GF-D8 (cell line): ENCODE results near the gene ADGRL1.
"Not testable (repeated sequence)": the region's sequence is repeated elsewhere in the genome, so short reads cannot be mapped to it uniquely, and the experiment has no call there.

Experiments
- DNase-seq: peaks from one replicate; lab custom pipeline; 2025; lab: John Stamatoyannopoulos, UW

Gene ADGRL1

DNA sequence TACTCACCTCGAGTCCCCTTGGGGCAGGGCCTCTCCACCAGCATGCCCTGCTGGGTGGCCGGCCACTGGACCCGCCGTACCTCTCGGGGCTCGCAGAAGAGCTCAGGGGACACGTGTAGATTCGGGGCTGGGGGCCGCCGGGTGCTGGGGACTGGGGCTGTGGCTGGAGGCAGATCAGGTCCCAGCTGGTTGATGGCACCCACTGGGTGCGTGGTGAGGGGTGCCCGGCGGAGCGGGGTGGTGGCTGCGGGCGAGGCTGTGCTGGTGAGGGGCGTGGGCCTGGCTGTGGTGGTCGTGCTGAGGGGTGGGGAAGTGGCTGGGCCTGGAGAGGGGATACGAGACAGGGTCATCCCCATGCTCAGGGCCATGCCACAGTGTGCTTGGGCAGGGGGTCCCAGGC, 44.7 kb downstream of the ADGRL1 start:
- DNase-seq = no peak

DNA sequence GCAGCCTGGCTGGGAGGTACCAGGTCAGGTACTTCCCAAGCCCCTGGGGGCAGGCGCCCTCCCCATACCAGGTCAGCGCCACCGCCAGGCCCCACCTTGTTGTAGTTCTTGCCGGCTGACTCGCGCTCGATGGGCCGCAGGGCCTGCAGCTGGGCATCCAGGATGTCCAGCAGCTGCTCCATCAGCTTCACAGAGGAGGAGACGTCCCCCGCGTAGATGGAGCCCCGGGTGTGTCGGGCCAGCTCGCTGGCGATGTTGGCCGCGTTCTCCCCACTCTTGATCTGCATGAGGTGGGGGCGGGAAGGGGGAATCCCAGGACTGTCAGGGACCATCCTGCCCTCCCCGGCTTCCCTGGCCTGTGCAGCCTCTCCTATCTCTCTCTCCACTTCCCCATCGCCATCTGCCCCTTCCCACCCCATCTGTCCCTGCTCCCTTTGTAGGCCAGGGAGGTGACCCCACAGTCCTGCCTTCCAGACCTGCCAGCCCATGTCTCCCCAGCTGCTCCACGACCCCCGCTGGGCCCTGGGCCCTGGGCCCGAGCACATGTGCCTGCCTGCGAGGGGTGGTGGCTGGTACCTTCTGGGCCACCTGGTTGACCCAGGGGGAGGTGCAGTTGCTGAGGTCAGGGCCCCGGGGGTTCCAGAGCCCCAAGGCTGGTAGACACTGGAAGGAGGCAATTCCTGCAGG, 45.8 kb downstream of the ADGRL1 start:
- DNase-seq = no peak

DNA sequence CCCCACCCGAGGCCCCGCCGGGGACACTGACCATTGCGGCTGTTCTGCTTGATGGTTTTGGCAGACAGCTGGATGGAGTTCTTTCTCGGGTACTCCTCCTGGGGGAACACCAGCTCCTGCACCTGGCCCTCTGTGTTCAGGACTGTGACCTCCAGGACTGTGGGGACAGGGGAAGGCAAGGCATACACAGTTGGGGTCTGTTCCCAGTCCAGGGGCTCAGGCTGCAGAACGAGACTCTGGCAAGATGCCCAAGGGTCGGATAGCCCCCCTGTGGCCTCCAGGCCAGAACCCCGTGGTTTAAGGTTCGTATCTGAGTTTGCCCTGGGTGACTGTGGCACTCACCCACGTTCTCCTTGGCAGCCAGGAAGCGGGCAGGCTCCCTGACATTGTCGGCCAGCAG, 46.9 kb downstream of the ADGRL1 start:
- no peak for DNase-seq

DNA sequence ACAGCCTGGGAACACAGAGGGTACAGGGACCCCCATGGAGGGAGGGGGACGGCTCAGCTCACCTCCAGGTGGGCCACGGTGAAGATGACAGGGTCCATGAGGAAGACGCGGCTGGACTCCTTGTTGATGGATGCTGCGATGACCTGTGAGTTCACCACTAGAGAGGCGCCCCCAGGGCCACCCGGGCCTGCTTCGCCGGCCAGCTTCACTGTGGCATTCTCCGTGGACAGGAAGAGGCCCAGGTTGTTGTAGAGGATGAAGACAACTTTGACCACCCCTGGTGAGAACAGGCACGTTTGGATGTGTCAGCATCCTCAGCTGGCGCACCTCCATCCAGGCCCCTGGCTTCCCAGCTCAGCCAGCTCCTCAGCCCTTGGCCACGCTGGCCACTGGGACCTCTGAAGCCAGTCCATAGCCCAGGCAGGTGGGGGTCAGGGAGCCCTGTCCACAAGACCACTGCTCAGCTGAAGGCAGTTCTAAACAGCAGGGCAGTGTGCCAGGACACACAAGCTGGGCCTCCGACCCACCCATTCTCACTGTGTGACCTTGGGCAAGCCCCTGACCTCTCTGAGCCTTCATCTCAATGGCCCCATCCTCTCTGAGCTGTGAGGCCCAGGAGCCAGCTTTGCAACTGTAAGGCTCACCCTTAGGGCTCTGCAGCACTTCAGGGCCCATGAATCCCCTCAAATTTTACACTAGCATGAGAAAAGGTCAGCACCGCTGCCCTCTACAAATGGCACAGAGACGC, 47.5 kb downstream of the ADGRL1 start:
- no peak for DNase-seq

DNA sequence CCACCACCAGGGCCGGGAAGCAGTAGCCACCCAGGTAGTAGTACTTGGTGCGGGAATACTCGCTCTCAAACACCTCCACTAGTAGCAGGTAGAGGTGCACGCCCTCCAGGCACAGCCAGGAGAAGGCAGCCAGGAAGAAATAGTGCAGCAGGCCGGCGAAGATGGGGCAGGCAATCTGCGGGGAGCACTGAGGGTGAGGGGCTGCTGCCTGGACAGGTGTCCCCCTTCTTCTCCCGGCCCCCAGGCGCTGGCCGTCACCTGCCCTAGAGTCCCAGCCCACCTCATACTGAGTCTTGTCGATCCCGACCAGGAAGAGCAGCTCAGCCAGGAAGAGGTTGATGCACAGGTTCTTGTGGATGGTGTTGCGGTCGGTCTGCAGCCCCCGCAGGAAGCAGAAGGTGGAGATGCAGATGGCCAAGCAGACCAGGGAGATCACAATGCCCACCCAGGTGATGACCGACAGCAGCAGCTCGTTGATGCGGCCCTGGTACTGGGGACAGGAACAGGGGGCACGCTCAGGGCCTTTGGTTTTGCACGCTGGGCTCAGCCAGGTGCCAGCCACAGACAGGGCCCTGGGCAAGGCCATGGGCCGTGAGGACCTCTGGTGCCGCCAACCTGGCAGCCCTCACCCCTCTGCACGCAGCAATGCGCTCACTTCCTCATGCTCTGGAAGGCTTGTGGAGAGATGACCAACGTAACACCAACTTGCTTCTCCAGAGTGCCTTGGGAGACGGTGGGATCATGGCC, 48.8 kb downstream of the ADGRL1 start:
- no peak for DNase-seq

DNA sequence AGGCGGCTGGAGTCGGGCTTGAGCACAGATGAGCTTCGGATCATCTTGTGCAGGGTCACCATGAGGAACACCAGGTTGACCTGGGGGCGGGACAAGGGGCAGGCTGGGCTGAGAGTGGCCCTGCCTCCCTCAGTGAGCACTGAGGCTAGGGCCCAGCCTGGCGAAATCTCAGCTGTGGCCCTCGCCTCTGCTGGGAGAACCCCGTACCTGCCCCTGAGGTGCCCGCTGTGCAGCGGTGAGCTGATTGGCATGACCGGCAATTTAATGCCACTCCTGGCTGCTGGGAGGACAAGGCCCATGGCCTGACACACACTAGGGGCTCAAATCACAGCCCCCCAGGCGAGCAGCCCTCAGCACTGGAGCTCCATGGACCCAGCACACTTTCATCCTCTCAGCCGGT, 49.8 kb downstream of the ADGRL1 start:
- no peak for DNase-seq

DNA sequence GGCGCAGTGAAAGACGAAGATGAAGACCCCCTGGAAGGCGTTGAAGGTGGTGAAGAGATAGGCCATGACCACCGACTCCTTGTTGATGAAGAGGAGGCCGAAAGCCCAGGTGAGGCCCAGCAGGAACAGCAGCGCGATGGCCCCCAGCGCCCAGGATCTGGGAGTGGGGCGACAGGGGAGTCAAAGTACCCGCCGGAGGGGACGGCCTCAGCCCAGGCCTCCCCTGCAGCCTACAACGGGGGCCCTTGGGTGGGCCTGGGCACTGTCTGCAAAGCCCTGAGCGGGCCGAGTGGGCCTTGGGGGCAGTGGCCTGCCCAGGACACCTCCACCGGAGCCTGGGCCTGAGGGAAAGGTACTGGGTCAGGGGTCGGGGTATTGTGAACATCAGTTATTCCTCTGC, 50.6 kb downstream of the ADGRL1 start:
- no peak for DNase-seq

DNA sequence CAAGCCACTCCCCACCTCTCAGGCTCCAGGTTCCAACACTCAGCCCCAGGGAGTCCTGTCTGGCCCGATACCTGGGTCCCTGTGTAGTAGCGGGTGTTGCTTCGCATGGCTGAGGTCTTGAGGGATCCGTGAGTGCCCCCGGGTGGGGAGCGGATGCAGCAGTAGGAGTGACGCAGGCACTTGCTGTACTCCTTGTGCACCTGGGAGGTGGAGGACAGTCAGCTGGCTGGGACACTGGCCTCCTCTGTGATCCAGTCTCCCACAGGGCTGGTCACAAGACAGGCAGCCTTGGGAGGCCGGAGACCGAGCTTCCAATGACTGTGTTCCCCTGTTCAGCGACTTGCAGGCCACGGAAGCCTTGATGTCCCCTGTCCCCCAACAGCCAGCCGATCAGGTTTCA, 53.3 kb downstream of the ADGRL1 start:
- DNase-seq = no peak

DNA sequence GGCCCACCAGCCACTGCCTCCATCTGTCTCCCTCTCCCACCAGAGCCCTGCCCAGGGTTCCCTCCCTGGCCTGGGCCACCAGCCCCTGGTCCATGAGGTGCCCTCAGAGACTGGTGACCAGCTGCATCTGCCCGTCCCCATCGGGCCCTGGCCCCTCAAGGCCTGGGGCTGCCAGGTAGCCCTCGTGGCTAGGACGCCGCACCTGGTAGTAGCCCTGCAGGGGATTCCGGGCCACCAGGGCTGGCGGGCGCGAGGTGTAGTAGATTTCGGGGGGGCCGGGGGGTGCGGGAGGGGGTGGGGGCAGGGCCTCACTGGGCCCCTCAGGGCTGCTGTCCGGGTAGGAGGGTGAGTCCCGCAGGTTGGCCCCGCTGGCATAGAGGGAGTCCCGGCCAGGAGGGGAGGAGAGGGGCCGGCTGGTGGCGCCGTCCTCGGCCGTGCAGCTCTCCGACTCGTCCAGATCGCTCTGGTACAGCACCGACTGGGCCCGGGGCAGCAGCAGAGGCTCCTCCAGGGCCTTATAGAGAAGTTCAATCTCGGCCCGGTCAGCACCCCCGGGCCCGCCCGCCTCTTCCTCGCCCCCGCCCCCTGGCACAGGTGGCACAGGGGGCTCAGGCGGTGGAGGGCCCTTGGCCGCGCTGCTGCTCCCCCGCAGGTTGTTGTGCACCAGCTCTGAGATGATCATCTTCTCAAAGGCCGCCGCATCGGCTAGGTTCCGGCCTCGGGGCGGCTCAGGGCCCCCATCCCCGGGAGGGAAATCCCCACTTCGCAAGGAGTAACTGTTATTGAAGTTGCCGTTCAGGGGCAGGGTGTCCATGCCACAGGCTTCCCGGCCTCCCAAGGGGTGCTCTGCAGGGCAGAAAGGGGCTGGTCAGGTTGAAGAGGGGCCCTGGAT, 55.0 kb downstream of the ADGRL1 start:
- no peak for DNase-seq

DNA sequence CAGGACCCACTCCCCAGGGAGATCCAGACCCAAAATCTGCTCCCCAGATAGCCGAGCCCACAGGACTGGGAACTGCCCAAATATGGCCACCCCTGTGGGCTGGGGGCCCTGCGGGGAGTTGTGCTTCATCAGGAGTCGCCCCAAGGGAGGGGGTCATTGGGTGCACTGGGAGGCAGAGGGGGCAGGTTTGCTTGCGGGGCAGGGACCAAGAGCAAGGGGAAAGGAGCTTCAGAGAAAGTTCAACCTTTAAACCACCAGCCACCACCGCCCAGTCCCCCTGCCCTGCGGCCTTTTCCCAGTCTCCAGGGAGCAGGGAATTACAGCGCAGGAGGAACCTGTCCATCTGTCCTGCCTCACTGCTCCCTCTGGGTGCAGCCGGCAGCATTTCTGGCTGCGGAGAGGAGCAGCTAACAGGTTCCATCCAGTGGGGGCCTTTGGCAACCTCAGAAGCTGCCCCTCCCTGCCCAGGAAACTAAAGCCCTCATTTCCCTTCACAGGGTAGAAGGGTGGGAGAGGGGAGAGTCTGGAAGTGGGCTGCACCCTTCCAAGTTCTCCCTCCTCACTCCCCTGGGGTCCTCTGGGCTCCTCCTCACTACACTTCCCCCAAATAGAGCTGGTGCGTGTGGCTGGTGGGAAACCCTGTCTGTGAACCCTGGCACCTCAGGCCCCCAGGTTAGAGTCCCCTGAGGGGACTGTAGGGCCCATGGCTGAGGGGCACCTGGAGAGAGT, 55.8 kb downstream of the ADGRL1 start:
- DNase-seq = no peak

DNA sequence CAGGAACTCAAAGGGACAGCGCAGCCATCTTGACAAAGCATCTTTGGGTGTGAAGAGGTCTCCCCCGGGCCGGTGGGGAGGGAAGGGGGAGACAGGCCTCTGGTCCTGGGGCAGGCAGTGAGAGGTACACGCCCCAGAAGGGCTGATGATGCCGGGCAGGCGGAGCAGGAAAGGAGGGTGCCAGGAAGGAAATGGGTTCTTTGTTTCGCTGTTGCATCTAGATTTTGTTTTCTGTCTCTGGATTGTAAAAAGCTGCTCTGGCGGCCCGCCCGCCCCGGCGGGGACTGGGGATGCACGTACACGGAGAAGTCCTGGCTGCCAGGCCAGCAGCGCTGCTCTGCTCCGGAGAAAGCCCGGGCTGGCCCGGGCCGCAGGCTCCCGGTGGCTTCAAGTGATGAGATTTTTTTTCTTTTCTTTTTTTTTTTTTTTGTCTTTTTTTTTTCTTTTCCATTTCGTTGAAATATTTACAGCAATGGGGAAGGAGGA, 56.4 kb downstream of the ADGRL1 start:
- DNase-seq = no peak

DNA sequence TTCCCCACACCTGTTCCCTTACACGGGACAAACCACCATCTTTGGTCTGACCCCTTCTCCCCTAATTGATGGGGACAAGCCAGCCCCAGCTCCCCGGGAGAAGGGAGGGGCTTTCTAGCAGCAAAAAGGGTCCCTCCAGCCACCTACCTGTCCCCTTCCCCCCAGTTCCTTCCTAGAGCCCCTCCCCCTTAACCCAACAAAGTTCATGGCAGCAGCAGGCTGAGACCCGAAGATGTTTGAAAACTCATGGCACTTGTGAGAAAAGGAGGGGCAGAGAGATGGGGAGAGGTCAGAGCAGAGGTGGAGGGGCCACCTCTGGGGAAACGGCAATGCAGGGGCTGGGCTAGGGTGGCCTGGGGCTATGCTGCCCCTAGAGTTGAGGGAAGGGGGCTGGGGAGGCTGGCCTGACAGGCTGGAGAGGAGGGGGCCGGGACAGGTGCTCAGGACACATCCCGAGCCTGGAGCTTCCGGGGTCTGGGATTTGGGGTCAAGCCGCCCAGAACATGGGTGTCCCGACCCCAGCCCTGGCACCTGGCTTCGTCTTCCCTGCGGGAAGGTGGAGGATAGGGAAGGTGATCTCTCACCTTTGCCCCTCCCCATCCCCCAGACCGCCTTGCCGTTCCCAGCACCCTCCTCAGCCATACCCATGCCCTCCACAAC, 57.1 kb downstream of the ADGRL1 start:
- DNase-seq = no peak

DNA sequence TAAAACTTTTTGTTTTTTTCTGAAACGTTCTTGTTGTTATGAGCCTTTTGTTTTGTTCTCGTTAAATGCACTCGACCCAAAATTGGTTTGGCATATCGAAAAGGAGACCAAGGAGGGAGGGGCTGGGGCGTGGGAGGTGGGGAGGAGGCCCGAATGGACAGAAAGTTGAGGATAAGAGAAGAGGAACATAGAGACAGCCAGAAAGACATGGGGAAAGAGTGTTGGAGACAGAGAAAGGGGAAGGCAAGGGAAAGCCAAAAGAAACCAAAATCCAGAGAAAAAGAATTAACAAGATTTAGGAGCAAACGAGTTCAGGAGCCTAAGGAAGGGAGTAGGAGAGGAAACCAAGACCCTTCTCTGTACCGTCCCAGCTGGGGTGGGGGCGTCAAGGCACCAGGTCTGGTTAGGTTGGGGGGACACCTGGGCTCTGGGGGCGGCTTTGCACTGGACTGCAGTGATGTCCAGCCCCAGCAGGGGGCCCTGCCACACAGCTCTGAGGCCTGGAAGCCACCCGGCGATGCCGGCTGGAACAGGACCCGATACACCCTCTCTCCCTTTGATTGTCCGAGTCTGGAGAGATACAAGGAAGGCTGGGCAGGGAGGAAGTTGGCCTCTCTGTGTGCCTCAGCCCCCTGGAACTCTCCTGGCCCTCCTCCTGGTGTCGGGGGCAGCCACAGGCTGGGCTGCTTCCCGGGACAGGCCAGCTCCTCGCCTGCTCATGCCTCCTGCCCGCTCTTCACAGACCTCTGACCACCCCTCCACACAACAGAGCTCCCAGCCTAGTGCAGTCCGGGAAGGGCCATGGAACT, 58.0 kb downstream of the ADGRL1 start:
- no peak for DNase-seq

DNA sequence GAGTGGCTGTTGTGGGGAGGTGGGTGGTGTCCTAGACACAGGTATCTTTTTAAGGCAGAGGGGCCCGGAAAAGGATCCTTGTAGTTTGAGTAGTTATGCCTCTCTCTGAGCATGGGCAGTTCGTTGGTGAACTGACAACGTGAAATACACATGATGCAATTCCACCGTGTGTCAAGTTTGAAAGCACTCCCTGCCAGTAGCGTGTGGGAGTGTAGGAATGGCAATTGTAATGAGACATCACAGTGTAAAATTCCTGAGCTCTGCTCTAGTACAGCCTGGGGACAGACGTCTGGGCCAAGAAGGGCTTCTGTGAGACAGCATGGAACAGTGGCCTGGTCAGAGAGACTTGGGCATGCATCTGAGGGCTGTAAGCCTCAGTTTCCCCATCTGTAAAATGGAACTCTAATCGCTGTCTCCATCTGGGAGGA, 59.2 kb downstream of the ADGRL1 start:
- DNase-seq = no peak

DNA sequence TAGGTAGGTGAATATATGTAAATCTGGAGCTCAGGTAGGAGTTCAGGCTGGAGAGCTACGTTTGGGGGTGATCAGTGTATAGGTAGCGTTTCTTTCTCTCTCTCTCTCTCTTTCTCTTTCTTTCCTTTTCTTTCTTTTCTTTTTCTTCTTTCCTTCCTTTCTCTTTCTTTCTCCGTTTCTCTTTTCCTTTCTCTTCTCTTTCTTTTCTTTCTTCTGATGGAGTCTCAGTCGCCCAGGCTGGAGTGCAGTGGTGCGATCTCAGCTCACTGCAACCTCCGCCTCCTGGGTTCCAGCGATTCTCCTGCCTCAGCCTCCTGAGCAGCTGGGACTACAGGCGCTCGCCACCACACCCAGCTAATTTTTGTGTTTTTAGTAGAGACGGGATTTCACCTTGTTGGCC, 59.8 kb downstream of the ADGRL1 start:
- not testable (repeated sequence) for DNase-seq

DNA sequence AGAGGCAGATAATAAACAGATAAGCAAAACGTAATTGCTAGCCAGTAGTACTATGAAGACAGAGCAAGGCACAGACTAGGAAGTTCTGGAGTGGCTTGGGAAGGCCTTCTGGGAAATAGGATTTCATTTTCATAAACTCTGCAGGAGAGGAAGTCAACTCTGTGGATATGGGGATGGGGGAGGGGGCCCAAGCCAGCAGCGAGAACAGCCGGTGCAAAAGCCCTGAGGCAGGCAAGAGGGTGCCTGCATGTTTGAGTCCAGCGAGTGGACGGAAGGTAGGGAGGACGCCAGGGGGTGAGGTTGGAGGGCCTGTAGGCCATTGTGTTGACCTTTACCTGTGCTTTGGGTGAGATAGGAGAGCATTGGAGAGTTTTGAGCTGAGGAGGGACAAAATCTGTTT, 60.6 kb downstream of the ADGRL1 start:
- no peak for DNase-seq

DNA sequence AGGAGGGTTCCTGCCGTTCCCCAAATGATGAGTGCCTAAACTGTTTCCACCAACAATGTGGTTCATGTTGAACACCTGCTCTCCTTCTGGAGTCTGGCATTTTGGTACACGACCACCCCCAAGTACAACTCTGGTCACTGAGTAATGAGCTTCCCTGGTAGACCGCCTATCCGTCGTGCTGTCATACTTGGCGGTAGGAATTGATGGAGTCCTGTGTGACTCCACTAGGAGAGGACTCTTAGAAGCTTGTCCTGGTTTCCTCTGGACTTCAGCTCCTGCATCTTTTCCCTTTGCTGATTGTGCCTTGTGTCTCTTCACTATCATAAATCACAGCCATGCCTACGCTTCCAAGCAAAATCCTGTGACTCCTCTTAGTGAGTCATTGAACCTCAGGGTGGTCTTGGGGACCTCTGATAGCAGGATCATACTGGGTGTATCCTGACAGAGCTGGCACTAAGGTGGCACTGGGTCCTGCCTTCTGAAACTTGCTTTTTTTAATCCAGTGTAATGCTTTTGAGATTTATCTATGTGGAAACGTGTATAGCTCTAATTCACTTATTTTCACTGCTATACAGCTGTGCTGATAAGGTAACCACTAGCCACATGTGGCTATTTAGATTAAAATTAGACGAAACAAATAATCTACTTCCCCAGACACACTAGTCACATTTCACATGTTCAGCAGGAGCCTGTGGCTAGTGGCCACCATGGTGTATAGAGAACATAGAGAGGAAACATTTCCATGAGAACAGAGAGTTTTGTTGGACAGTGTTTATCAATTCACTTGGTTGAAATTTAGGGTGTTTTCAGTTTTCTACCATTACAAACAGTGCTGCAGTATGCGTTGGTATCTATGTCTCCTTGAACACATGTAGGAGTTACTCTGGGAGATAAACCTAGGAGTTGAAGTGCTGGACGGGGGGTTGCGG, 63.4 kb downstream of the ADGRL1 start:
- no peak for DNase-seq

DNA sequence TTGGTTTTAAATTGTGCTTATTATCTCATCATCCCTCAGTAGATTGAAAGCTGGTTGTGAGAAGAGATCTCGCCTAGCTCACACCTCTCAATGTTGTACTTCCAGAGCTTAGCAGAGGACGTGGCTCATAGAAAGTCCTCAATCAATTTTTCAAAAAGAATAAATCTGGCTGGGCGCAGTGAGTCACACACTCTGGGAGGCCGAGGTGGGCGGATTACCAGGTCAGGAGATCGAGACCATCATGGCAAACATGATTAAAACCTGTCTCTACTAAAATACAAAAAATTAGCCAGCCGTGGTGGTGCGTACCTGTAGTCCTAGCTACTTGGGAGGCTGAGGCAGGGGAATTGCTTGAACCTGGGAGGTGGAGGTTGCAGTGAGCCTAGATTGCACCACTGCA, 64.9 kb downstream of the ADGRL1 start:
- DNase-seq = no peak

DNA sequence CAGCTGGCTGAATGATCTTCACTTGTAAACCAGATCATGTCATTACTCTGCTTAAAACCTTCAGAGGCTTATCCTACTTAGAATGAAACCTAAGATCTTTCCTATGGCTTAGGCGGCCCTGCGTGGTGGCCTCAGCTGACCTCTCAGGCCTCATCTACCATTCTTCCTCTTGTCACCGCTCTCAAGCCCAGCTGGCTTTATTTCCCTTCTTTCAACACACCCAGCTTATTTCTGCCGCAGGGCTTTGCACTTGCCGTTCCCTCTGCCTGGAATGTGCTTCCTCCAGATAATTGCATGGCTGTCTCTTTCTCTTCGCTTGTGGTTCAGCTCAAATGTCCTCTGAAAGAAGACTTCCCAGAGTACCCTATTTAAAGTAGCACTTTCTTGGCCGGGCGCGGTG, 66.0 kb downstream of the ADGRL1 start:
- DNase-seq = peak; percentile 85
